ENCODE data around the gene MPP3.

- TF ChIP-seq POLR2AphosphoS5 (IDR thresholded peaks at IDR 0.05; ENCODE audit: borderline replicate concordance, low read depth, low read length) (no peak), EZH2 (IDR thresholded peaks at IDR 0.05) (no peak), FOXP2 (optimal IDR thresholded peaks at IDR 0.05; ENCODE audit: control extremely low read depth, extremely low read length, insufficient read depth) (no peak)
Observed at GRCh38 chr17:43825567-43825966, 7.4 kb downstream of the MPP3 start.

Measured in SK-N-MC (cell line).